CD8-positive, alpha-beta memory T cell (primary cell): Measurements from ENCODE around the gene KIFC1. TPM values are rescaled to one million over a fixed set of nuclear protein-coding genes. Genes with fewer than 3 reads are reported as not detected.

Source experiments
- CTCF ChIA-PET: fragments of 350-600 bp; sonication (Branson Sonifier 250); formaldehyde crosslinking; loops from one replicate; lab custom pipeline; 2021; ENCODE audit warnings: antibody characterized with exemption; lab: Charles Lee
- POLR2A ChIA-PET: fragments of 350-600 bp; sonication (Branson Sonifier 250); formaldehyde crosslinking; loops from one replicate; lab custom pipeline; 2021; ENCODE audit warnings: antibody characterized with exemption; lab: Charles Lee
- DNase-seq, 5 donors: peaks; one replicate each; pipeline versions ENCODE4 v3.0.0 to v3.0.0-alpha.2; 2020 to 2022; ENCODE audit warnings: mixed read lengths in 1 of 5
- H3K27ac ChIP-seq: one replicate; pipeline ENCODE4 v1.7.0; 2013; ENCODE audit warnings: low read depth, mild to moderate bottlenecking, low read length, moderate library complexity
- H3K27me3 ChIP-seq: 2 replicates; pipeline ENCODE4 v1.7.0; 2013; ENCODE audit warnings: low read length, mild to moderate bottlenecking; ENCODE audit not compliant: insufficient read depth, poor library complexity, severe bottlenecking
- H3K36me3 ChIP-seq: 2 replicates; pipeline ENCODE4 v1.7.0; 2013; ENCODE audit warnings: mild to moderate bottlenecking, low read length, moderate library complexity; ENCODE audit not compliant: insufficient read depth
- H3K4me1 ChIP-seq: 2 replicates; pipeline ENCODE4 v1.7.0; 2013; ENCODE audit warnings: mild to moderate bottlenecking, low read length, moderate library complexity; ENCODE audit not compliant: insufficient read depth
- H3K4me3 ChIP-seq: 2 replicates; pipeline ENCODE4 v1.7.0; 2013; ENCODE audit warnings: mild to moderate bottlenecking, low read length
- H3K9me3 ChIP-seq: 2 replicates; pipeline ENCODE4 v1.7.0; 2013; ENCODE audit warnings: mild to moderate bottlenecking, low read length
- H3K27ac Mint-ChIP-seq, 8 donors: one replicate each; pipeline ENCODE4 v1.8.0; 2020 to 2021; ENCODE audit warnings: mixed read lengths in 8 of 8, mild to moderate bottlenecking in 6 of 8, inconsistent platforms in 3 of 8, moderate library complexity in 3 of 8
- H3K27me3 Mint-ChIP-seq, 2 donors: one replicate each; pipeline ENCODE4 v1.8.0; 2020 to 2021; ENCODE audit warnings: mixed read lengths in 2 of 2, mild to moderate bottlenecking in 1 of 2, moderate library complexity in 1 of 2
- H3K36me3 Mint-ChIP-seq, 3 donors: one replicate each; pipeline ENCODE4 v1.8.0; 2020 to 2021; ENCODE audit warnings: mixed read lengths in 3 of 3, inconsistent platforms in 1 of 3, mild to moderate bottlenecking in 1 of 3
- H3K4me1 Mint-ChIP-seq, 3 donors: one replicate each; pipeline ENCODE4 v1.8.0; 2020 to 2021; ENCODE audit warnings: mixed read lengths in 3 of 3, inconsistent platforms in 1 of 3, mild to moderate bottlenecking in 1 of 3
- H3K4me3 Mint-ChIP-seq, 7 donors: one replicate each; pipeline ENCODE4 v1.8.0; 2020 to 2021; ENCODE audit warnings: mixed read lengths in 7 of 7, mild to moderate bottlenecking in 6 of 7, moderate library complexity in 4 of 7, inconsistent platforms in 2 of 7
- H3K9me3 Mint-ChIP-seq, 5 donors: one replicate each; pipeline ENCODE4 v1.8.0; 2020 to 2022; ENCODE audit warnings: mixed read lengths in 5 of 5, mild to moderate bottlenecking in 3 of 5, moderate library complexity in 2 of 5, inconsistent platforms in 1 of 5
- polyA plus RNA-seq: library from polyadenylated mRNA; unstranded; fragments of 300-500 nt; fragmentation: Illumina TruSeq; gene quantifications from one replicate; pipeline ENCODE4 v1.2.3, GENCODE V29; 2021
- total RNA-seq, 2 experiments: library from RNA; stranded (reverse); gene quantifications; one replicate each; pipeline ENCODE4 v1.2.3, GENCODE V29; 2021

KIFC1 gene
- total and polyA plus RNA-seq, 3 experiments from 2014 or later = 0.39 to 52.7 (median 51.6) TPM

DNA sequence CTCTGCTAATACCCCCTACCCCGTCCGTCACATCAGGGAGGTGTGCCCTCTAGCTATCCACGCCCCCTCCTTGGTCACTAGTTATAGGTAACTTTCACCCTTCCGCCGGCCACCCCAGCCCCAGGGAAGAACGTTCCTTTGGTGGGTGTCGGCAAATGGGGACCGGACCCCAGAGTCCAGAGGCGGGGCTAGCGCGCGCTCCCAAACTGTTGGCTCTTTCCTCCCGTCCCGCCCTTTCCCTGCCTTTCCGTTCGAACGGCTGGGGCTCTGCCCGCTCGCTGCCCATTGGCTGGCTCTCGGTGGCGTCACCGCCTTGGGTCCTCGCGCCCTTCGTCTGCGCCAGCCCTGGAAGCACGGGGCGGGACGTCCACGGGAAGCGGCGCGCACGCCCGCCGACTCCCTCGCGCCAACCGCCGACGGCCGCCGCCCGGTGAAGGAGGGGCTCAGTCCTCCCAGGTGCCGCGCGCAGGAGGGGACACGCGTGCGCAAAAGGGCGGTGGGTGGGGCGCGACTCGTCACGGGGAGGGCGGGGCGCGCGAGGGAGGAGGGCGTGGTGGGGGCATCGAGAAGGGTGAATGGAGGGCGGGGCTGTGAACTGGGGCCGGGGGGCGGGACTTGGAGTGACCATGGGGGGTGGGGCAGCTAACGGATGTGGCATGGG lies 18.6 kb downstream of the KIFC1 start:
- H3K9me3 Mint-ChIP-seq = peaks cover 0 to 2% (median 0%) of the 10 kb centered on the region in 5 donors
- H3K9me3 ChIP-seq = no peaks in the 10 kb centered on the region
- H3K36me3 Mint-ChIP-seq = peaks cover 0 to 37% (median 6%) of the 10 kb centered on the region in 3 donors
- H3K27me3 ChIP-seq = no peaks in the 10 kb centered on the region
- CTCF ChIA-PET = interaction anchor here (1.1 to 3.6 kb wide), 4 partner anchors 15 to 27 kb away, joined by 3 to 10 read pairs (median 3); partner anchors contain the start of gene KIFC1
- peaks cover 42% of the 10 kb centered on the region for H3K4me1 ChIP-seq
- peaks cover 47 to 55% (median 52%) of the 10 kb centered on the region in 3 donors for H3K4me1 Mint-ChIP-seq
- H3K36me3 ChIP-seq = peaks cover 23% of the 10 kb centered on the region
- peak overlapping the region; percentile 87 for H3K4me3 ChIP-seq
- peak overlapping the region; percentile 85 to 94 (median 91) for H3K4me3 Mint-ChIP-seq
- POLR2A ChIA-PET = interaction anchor here (0.5 to 3.2 kb wide), 9 partner anchors 9 to 438 kb away, joined by 3 to 13 read pairs (median 4); partner anchors contain the start of gene ZBTB9
- DNase-seq = peak; percentile 95 to 99 (median 98)
- H3K27ac Mint-ChIP-seq = peak overlapping the region; percentile 94 to 100 (median 98)
- no peaks in the 10 kb centered on the region for H3K27me3 Mint-ChIP-seq
- H3K27ac ChIP-seq = peak overlapping the region; percentile 95

DNA sequence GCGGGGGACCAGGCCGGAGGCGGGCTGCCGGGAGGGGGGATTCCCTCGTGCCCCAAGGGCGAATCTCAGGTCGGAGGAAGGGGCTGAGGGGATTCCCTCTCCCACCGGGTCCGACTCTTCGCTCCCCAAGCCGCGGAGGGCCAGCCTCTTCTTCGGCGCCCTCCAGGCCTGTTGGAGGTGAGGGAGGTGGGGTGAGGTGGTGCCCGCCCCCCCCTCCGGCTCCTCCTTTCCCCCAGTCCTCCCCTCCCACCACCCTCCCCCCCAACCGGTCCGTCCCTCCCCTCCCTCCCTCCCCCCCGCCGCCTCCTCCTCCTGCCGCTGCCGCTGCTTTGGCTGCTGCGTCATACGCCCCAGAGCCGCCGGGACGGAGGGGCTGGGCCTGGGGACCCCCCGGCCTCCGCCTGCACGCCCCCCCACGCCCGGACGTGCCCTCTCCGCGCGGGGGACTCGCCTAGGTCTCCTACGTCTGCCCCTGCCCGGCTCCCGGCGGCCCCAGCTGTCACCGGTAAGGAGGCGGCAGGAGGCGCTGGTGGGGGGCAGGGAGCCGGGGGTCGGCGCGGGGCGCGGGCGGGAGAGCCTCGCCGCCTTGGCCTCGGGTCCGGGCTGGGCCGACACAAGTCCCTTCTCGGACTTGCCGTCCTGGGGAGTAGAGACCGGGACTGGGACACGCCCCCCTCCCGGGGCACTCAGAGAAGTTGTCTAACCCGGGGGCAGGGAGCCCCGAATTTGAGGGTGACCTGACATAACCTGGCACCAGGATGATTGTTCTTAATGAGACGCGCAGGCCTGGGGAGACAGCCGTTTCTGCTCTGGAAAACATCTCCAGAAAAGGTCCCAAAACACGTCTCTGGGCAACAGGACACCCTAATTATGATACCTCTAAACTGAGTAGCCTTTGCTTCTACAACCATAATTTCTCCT lies 19.3 kb downstream of the KIFC1 start, which contains the start of gene PHF1:
Gene PHF1 (plus strand): TSS at position 304 of the 921 bp plus-strand sequence. CDS start 1,250 bp downstream, outside the sequence.
- H3K36me3 Mint-ChIP-seq = peaks cover 5 to 45% (median 6%) of the 10 kb centered on the region in 3 donors
- H3K4me1 ChIP-seq = peaks cover 47% of the 10 kb centered on the region
- peak in 3 of 5 donors; percentile 81 to 90 (median 88) for DNase-seq
- H3K27me3 ChIP-seq = no peaks in the 10 kb centered on the region
- no peaks in the 10 kb centered on the region for H3K27me3 Mint-ChIP-seq
- H3K27ac Mint-ChIP-seq = peak within 1 kb of the TSS; percentile 94 to 100 (median 98)
- H3K4me3 ChIP-seq = peak within 1 kb of the TSS; percentile 95
- H3K4me1 Mint-ChIP-seq = peaks cover 46 to 56% (median 52%) of the 10 kb centered on the region in 3 donors
- H3K36me3 ChIP-seq = peaks cover 30% of the 10 kb centered on the region
- ChIA-PET POLR2A (interaction anchor here (0.5 to 3.2 kb wide), 11 partner anchors 8 to 439 kb away, joined by 3 to 13 read pairs (median 5); partner anchors contain the start of genes B3GALT4 and ZBTB9), CTCF (interaction anchor here (1.1 to 3.6 kb wide), 4 partner anchors 14 to 134 kb away, joined by 3 to 10 read pairs (median 3); partner anchors contain the start of gene B3GALT4)
- no peaks in the 10 kb centered on the region for H3K9me3 ChIP-seq
- peak within 1 kb of the TSS; percentile 85 to 94 (median 91) for H3K4me3 Mint-ChIP-seq
- H3K27ac ChIP-seq = peak within 1 kb of the TSS; percentile 95
- H3K9me3 Mint-ChIP-seq = peaks cover 0 to 2% (median 0%) of the 10 kb centered on the region in 5 donors

DNA sequence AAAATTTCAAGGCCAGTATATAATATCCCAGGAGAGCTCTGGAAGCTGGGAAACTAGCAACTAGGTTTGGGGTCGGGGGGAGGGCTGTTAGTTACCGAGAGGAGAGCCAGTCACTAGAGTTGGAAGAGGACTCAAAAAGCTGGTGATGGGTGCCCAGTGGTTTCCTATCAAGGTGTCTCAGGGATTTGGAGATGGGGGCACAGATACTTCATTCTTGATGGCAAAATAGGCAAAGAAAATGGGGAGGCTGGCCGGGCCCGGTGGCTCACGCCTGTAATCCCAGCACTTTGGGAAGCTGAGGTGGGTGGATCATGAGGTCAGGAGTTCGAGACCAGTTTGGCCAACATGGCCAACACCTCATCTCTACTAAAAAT lies 20.0 kb downstream of the KIFC1 start:
- Mint-ChIP-seq H3K9me3 (peaks cover 0 to 2% (median 0%) of the 10 kb centered on the region in 5 donors), H3K27ac (peak overlapping the region; percentile 88 to 100 (median 95)), H3K27me3 (no peaks in the 10 kb centered on the region), H3K36me3 (peaks cover 5 to 52% (median 8%) of the 10 kb centered on the region in 3 donors), H3K4me3 (peak overlapping the region; percentile 85 to 94 (median 91)), H3K4me1 (peaks cover 53 to 61% (median 57%) of the 10 kb centered on the region in 3 donors)
- Histone ChIP-seq H3K4me1 (peaks cover 53% of the 10 kb centered on the region), H3K4me3 (peak overlapping the region; percentile 95), H3K9me3 (no peaks in the 10 kb centered on the region), H3K36me3 (peaks cover 33% of the 10 kb centered on the region), H3K27me3 (no peaks in the 10 kb centered on the region), H3K27ac (peak overlapping the region; percentile 87)
- CTCF ChIA-PET = interaction anchor here (1.4 kb wide), 2 partner anchors 14 to 135 kb away, joined by 3 read pairs; partner anchors contain the start of gene B3GALT4
- peak in 1 of 5 donors; percentile 44 for DNase-seq
- POLR2A ChIA-PET = interaction anchor here (0.6 to 3.2 kb wide), 5 partner anchors 14 to 159 kb away, joined by 4 to 13 read pairs (median 9); partner anchors contain the start of genes B3GALT4 and ZBTB9

DNA sequence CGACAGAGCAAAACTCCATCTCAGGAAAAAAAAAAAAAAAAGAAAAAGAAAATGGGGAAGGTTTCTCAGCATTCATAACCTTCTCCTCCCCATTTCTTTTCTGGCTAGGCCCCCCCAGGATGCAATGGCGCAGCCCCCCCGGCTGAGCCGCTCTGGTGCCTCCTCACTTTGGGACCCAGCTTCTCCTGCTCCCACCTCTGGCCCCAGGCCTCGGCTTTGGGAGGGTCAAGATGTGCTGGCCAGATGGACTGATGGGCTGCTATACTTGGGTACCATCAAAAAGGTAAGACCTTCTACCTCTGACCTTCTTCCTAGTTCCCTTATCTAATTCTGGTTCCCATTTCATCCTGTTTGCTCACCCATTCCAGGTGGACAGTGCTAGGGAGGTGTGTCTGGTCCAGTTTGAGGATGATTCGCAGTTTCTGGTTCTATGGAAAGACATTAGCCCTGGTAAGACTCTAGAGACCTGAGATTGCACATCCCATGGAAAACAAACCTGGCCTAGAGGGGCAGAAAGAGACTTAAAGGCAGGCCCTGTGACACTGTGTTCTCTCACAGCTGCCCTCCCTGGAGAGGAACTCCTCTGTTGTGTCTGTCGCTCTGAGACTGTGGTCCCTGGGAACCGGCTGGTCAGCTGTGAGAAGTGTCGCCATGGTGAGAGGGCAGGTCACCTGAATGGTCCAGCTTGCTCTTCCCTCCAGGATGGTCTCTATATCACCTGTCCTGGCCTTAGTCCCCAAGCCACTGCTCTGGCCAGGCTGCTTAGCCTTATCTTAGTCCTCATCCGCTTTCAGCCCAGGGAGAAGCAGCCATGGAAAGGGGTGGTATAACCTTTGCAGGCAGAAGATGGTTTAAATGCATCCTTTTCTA lies 20.8 kb downstream of the KIFC1 start:
- H3K4me3 Mint-ChIP-seq = peak overlapping the region; percentile 85 to 94 (median 91)
- peaks cover 61% of the 10 kb centered on the region for H3K4me1 ChIP-seq
- peaks cover 0 to 2% (median 0%) of the 10 kb centered on the region in 5 donors for H3K9me3 Mint-ChIP-seq
- no peaks in the 10 kb centered on the region for H3K27me3 ChIP-seq
- H3K36me3 ChIP-seq = peaks cover 33% of the 10 kb centered on the region
- H3K36me3 Mint-ChIP-seq = peaks cover 5 to 57% (median 10%) of the 10 kb centered on the region in 3 donors
- peak in 1 of 5 donors; percentile 46 for DNase-seq
- no peaks in the 10 kb centered on the region for H3K9me3 ChIP-seq
- peaks cover 60 to 69% (median 64%) of the 10 kb centered on the region in 3 donors for H3K4me1 Mint-ChIP-seq
- ChIA-PET CTCF (interaction anchor here (1.4 kb wide), 2 partner anchors 13 to 135 kb away, joined by 3 read pairs; partner anchors contain the start of gene B3GALT4), POLR2A (interaction anchor here (0.6 to 3.2 kb wide), 4 partner anchors 13 to 158 kb away, joined by 4 to 13 read pairs (median 8); partner anchors contain the start of gene B3GALT4)
- H3K27me3 Mint-ChIP-seq = no peaks in the 10 kb centered on the region
- H3K4me3 ChIP-seq = no peak overlapping the region
- peak overlapping the region; percentile 72 to 100 (median 94) for H3K27ac Mint-ChIP-seq
- H3K27ac ChIP-seq = no peak overlapping the region

- H3K36me3 Mint-ChIP-seq = peaks cover 5 to 64% (median 10%) of the 10 kb centered on the region in 3 donors
- POLR2A ChIA-PET = no interaction called here
- Histone ChIP-seq H3K27ac (no peak overlapping the region), H3K4me3 (no peak overlapping the region), H3K4me1 (peaks cover 66% of the 10 kb centered on the region), H3K27me3 (no peaks in the 10 kb centered on the region), H3K9me3 (no peaks in the 10 kb centered on the region), H3K36me3 (peaks cover 33% of the 10 kb centered on the region)
- H3K9me3 Mint-ChIP-seq = peaks cover 0 to 2% (median 0%) of the 10 kb centered on the region in 5 donors
- DNase-seq = peak in 1 of 5 donors; percentile 39
- CTCF ChIA-PET = interaction anchor here (0.7 kb wide), 1 partner anchor 18 kb away, joined by 3 read pairs; no protein-coding TSS in a partner anchor
- peak overlapping the region; percentile 39 to 94 (median 84) for H3K4me3 Mint-ChIP-seq
- H3K27ac Mint-ChIP-seq = peak overlapping the region in 7 of 8 donors; percentile 51 to 100 (median 84)
- peaks cover 0 to 3% of the 10 kb centered on the region in 2 donors for H3K27me3 Mint-ChIP-seq
- H3K4me1 Mint-ChIP-seq = peaks cover 68 to 77% (median 74%) of the 10 kb centered on the region in 3 donors
Measured at GRCh38 chr6:33413241-33414120, 21.9 kb downstream of the KIFC1 start.

- H3K27me3 ChIP-seq = no peaks in the 10 kb centered on the region
- Mint-ChIP-seq H3K4me1 (peaks cover 76 to 83% (median 79%) of the 10 kb centered on the region in 3 donors), H3K36me3 (peaks cover 5 to 64% (median 10%) of the 10 kb centered on the region in 3 donors), H3K27me3 (peaks cover 0 to 3% of the 10 kb centered on the region in 2 donors), H3K27ac (peak overlapping the region in 7 of 8 donors; percentile 35 to 100 (median 72)), H3K4me3 (peak overlapping the region in 4 of 7 donors; percentile 5 to 90 (median 54)), H3K9me3 (peaks cover 0 to 2% (median 0%) of the 10 kb centered on the region in 5 donors)
- H3K36me3 ChIP-seq = peaks cover 33% of the 10 kb centered on the region
- H3K4me1 ChIP-seq = peaks cover 72% of the 10 kb centered on the region
- no peak overlapping the region for H3K27ac ChIP-seq
- CTCF ChIA-PET = interaction anchor here (0.7 to 1.6 kb wide), 2 partner anchors 14 to 16 kb away, joined by 3 read pairs; no protein-coding TSS in a partner anchor
- DNase-seq = no peak
- POLR2A ChIA-PET = no interaction called here
- H3K9me3 ChIP-seq = no peaks in the 10 kb centered on the region
- H3K4me3 ChIP-seq = no peak overlapping the region
Measured at GRCh38 chr6:33414592-33415271, 23.1 kb downstream of the KIFC1 start.
